GM12892 (cell line): Measurements from ENCODE around the gene MPZL1.

Experiments used
- POLR2A ChIP-seq: IDR thresholded peaks from 2 replicates; pipeline ENCODE4 v1.6.1; 2011; ENCODE audit warnings: low read depth, low read length, control low read depth
- POLR2AphosphoS5 ChIP-seq: IDR thresholded peaks from 2 replicates; pipeline ENCODE4 v1.6.1; 2011; ENCODE audit warnings: low read depth, low read length, control low read depth
- TAF1 ChIP-seq: IDR thresholded peaks from 2 replicates; pipeline ENCODE4 v1.6.1; 2011; ENCODE audit warnings: low read depth, mild to moderate bottlenecking, control low read depth, low read length, borderline replicate concordance

DNA sequence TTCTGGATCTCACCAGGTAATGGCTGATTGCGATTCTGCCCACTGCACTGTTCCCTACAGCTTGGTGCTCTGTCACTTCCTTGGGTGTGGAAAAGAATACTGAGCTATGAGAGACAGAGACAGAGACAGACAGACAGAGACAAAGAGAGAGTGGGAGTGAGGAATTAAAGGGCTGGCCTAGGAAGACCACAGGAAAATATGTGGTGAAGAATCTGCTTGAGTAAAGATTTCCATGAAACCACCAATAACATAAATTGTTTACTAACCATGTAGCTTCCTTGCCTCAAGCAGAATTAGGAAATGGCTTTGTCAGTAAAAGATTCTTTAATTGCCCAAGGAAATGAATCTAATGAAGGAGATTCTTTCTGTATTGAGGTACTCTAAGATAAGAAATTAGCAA, 54.4 kb downstream of the MPZL1 start:
- no peak for TF ChIP-seq POLR2AphosphoS5
- no peak for TF ChIP-seq POLR2A
- no peak for TF ChIP-seq TAF1
